ENCODE data around the gene CD151. TPM values are rescaled to one million over a fixed set of nuclear protein-coding genes. Genes with fewer than 3 reads are reported as not detected.

CD151 gene
- total RNA-seq, 1 experiment from 2014 or later, result 115 TPM

DNA sequence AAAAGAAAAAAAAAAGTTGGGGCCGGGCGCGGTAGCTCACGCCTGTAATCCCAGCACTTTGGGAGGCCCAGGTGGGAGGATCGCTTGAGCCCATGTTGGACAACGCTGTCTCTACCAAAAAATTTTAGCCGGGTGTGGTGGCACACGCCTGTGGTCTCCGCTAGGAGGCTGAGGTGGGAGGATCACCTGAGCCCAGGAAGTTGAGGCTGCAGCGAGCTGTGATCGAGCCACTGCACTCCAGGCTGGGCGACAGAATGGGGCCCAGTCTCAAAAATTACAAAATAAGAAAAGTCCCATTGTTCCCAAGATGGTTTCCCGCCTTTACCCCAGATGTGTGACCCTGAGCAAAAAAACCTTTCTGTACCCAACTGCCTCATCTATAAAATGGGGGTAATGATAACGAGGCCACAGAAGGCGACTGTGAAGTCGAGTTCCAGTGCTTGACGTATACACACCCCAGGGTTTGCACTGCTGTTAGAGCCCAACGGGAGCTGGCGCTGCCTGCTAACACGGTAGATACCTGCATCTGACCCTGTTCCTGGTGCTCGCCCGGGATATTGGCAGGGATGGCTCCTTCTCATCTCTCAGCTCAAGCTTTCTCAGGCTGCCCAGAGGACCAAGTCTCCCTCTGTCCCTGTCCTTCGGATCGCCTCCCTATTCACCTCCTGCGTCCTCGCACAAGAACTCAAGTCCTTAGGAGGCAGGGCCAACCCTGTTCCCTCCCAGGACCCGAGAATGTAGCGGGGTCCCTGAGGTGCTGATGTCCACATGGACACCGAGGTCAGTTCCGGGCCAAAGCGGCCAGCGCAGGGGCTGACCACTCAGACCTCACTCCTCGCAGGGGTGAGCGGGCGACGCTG, 24.1 kb upstream of the CD151 start:
- ChIA-PET POLR2A (interaction anchor here (1.1 to 2.0 kb wide), 6 partner anchors 11 to 24 kb away, joined by 3 to 18 read pairs (median 4); partner anchors contain the start of genes CD151, CRACR2B and PNPLA2), CTCF (interaction anchor here (0.8 to 2.2 kb wide), 6 partner anchors 11 to 254 kb away, joined by 3 to 13 read pairs (median 5); no protein-coding TSS in a partner anchor)
- Mint-ChIP-seq H3K27me3 (ENCODE audit: low read depth) (no peaks in the 10 kb centered on the region), H3K9me3 (no peaks in the 10 kb centered on the region), H3K4me1 (peaks cover 43% of the 10 kb centered on the region), H3K27ac (peak overlapping the region; percentile 93), H3K36me3 (peaks cover 28% of the 10 kb centered on the region), H3K4me3 (peak overlapping the region; percentile 92)
- DNase-seq (ENCODE audit: low spot score), result no peak
- ATAC-seq, result no peak
- TF ChIP-seq, protein P1, sequence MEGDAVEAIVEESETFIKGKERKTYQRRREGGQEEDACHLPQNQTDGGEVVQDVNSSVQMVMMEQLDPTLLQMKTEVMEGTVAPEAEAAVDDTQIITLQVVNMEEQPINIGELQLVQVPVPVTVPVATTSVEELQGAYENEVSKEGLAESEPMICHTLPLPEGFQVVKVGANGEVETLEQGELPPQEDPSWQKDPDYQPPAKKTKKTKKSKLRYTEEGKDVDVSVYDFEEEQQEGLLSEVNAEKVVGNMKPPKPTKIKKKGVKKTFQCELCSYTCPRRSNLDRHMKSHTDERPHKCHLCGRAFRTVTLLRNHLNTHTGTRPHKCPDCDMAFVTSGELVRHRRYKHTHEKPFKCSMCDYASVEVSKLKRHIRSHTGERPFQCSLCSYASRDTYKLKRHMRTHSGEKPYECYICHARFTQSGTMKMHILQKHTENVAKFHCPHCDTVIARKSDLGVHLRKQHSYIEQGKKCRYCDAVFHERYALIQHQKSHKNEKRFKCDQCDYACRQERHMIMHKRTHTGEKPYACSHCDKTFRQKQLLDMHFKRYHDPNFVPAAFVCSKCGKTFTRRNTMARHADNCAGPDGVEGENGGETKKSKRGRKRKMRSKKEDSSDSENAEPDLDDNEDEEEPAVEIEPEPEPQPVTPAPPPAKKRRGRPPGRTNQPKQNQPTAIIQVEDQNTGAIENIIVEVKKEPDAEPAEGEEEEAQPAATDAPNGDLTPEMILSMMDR (IDR thresholded peaks at IDR 0.05), result no peak
- TF ChIP-seq, protein P2, sequence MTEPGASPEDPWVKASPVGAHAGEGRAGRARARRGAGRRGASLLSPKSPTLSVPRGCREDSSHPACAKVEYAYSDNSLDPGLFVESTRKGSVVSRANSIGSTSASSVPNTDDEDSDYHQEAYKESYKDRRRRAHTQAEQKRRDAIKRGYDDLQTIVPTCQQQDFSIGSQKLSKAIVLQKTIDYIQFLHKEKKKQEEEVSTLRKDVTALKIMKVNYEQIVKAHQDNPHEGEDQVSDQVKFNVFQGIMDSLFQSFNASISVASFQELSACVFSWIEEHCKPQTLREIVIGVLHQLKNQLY (CRISPR knock-in tag; IDR thresholded peaks at IDR 0.05), result no peak
- TF ChIP-seq, protein P3, sequence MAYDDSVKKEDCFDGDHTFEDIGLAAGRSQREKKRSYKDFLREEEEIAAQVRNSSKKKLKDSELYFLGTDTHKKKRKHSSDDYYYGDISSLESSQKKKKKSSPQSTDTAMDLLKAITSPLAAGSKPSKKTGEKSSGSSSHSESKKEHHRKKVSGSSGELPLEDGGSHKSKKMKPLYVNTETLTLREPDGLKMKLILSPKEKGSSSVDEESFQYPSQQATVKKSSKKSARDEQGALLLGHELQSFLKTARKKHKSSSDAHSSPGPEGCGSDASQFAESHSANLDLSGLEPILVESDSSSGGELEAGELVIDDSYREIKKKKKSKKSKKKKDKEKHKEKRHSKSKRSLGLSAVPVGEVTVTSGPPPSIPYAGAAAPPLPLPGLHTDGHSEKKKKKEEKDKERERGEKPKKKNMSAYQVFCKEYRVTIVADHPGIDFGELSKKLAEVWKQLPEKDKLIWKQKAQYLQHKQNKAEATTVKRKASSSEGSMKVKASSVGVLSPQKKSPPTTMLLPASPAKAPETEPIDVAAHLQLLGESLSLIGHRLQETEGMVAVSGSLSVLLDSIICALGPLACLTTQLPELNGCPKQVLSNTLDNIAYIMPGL (CRISPR knock-in tag; IDR thresholded peaks at IDR 0.05), result no peak
- TF ChIP-seq ATF1 (CRISPR knock-in tag; IDR thresholded peaks at IDR 0.05) (0 out of 2 replicates have a peak, but pooled peaks have one; percentile 24), TCF7 (CRISPR knock-in tag; IDR thresholded peaks at IDR 0.05; ENCODE audit: low read depth) (no peak), MYBL2 (CRISPR knock-in tag; IDR thresholded peaks at IDR 0.05) (no peak), ETV6 (CRISPR knock-in tag; IDR thresholded peaks at IDR 0.05) (no peak), FOXK1 (CRISPR knock-in tag; IDR thresholded peaks at IDR 0.05) (no peak), SMAD3 (CRISPR knock-in tag; IDR thresholded peaks at IDR 0.05; ENCODE audit: borderline replicate concordance) (peak; percentile 84; the same call in 1 of the 2 replicates), ATF2 (CRISPR knock-in tag; IDR thresholded peaks at IDR 0.05; ENCODE audit: borderline replicate concordance, low read depth) (no peak)
- TF ChIP-seq, protein P4, sequence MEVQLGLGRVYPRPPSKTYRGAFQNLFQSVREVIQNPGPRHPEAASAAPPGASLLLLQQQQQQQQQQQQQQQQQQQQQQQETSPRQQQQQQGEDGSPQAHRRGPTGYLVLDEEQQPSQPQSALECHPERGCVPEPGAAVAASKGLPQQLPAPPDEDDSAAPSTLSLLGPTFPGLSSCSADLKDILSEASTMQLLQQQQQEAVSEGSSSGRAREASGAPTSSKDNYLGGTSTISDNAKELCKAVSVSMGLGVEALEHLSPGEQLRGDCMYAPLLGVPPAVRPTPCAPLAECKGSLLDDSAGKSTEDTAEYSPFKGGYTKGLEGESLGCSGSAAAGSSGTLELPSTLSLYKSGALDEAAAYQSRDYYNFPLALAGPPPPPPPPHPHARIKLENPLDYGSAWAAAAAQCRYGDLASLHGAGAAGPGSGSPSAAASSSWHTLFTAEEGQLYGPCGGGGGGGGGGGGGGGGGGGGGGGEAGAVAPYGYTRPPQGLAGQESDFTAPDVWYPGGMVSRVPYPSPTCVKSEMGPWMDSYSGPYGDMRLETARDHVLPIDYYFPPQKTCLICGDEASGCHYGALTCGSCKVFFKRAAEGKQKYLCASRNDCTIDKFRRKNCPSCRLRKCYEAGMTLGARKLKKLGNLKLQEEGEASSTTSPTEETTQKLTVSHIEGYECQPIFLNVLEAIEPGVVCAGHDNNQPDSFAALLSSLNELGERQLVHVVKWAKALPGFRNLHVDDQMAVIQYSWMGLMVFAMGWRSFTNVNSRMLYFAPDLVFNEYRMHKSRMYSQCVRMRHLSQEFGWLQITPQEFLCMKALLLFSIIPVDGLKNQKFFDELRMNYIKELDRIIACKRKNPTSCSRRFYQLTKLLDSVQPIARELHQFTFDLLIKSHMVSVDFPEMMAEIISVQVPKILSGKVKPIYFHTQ (CRISPR knock-in tag; IDR thresholded peaks at IDR 0.05), result no peak
- TF ChIP-seq, protein P5, sequence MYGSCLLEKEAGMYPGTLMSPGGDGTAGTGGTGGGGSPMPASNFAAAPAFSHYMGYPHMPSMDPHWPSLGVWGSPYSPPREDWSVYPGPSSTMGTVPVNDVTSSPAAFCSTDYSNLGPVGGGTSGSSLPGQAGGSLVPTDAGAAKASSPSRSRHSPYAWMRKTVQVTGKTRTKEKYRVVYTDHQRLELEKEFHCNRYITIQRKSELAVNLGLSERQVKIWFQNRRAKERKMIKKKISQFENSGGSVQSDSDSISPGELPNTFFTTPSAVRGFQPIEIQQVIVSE (CRISPR knock-in tag; IDR thresholded peaks at IDR 0.05; ENCODE audit: borderline replicate concordance), result no peak
- TF ChIP-seq, protein P6, sequence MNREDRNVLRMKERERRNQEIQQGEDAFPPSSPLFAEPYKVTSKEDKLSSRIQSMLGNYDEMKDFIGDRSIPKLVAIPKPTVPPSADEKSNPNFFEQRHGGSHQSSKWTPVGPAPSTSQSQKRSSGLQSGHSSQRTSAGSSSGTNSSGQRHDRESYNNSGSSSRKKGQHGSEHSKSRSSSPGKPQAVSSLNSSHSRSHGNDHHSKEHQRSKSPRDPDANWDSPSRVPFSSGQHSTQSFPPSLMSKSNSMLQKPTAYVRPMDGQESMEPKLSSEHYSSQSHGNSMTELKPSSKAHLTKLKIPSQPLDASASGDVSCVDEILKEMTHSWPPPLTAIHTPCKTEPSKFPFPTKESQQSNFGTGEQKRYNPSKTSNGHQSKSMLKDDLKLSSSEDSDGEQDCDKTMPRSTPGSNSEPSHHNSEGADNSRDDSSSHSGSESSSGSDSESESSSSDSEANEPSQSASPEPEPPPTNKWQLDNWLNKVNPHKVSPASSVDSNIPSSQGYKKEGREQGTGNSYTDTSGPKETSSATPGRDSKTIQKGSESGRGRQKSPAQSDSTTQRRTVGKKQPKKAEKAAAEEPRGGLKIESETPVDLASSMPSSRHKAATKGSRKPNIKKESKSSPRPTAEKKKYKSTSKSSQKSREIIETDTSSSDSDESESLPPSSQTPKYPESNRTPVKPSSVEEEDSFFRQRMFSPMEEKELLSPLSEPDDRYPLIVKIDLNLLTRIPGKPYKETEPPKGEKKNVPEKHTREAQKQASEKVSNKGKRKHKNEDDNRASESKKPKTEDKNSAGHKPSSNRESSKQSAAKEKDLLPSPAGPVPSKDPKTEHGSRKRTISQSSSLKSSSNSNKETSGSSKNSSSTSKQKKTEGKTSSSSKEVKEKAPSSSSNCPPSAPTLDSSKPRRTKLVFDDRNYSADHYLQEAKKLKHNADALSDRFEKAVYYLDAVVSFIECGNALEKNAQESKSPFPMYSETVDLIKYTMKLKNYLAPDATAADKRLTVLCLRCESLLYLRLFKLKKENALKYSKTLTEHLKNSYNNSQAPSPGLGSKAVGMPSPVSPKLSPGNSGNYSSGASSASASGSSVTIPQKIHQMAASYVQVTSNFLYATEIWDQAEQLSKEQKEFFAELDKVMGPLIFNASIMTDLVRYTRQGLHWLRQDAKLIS (CRISPR knock-in tag; IDR thresholded peaks at IDR 0.05; ENCODE audit: borderline replicate concordance), result no peak
- TF ChIP-seq, protein P7, sequence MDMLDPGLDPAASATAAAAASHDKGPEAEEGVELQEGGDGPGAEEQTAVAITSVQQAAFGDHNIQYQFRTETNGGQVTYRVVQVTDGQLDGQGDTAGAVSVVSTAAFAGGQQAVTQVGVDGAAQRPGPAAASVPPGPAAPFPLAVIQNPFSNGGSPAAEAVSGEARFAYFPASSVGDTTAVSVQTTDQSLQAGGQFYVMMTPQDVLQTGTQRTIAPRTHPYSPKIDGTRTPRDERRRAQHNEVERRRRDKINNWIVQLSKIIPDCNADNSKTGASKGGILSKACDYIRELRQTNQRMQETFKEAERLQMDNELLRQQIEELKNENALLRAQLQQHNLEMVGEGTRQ (CRISPR knock-in tag; IDR thresholded peaks at IDR 0.05), result no peak
- TF ChIP-seq, protein P8, sequence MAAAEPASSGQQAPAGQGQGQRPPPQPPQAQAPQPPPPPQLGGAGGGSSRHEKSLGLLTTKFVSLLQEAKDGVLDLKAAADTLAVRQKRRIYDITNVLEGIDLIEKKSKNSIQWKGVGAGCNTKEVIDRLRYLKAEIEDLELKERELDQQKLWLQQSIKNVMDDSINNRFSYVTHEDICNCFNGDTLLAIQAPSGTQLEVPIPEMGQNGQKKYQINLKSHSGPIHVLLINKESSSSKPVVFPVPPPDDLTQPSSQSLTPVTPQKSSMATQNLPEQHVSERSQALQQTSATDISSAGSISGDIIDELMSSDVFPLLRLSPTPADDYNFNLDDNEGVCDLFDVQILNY (CRISPR knock-in tag; IDR thresholded peaks at IDR 0.05), result no peak

Measured in WTC11 (cell line).